Type B pancreatic cell (in vitro differentiated cells): Measurements from ENCODE around the gene NDFIP2. TPM values are rescaled to one million over a fixed set of nuclear protein-coding genes. Genes with fewer than 3 reads are reported as not detected.
A peak's percentile ranks its signal among the peaks of the same experiment; 100 is the strongest.

ENCODE experiments used
- DNase-seq: peaks from one replicate; pipeline ENCODE4 v3.0.0; 2021; ENCODE audit warnings: mixed read lengths; ENCODE audit not compliant: unreplicated experiment; ENCODE audit errors: extremely low spot score
- H3K27ac Mint-ChIP-seq: 2 replicates; pipeline ENCODE4 v1.8.0; 2021; ENCODE audit warnings: mild to moderate bottlenecking, mixed read lengths
- H3K27me3 Mint-ChIP-seq: 2 replicates; pipeline ENCODE4 v1.8.0; 2021; ENCODE audit warnings: mixed read lengths
- H3K36me3 Mint-ChIP-seq: 2 replicates; pipeline ENCODE4 v1.8.0; 2021; ENCODE audit warnings: mixed read lengths
- H3K4me1 Mint-ChIP-seq: one replicate; pipeline ENCODE4 v1.8.0; 2021; ENCODE audit warnings: mixed read lengths; ENCODE audit not compliant: unreplicated experiment
- H3K4me3 Mint-ChIP-seq: 2 replicates; pipeline ENCODE4 v1.8.0; 2021; ENCODE audit warnings: mild to moderate bottlenecking, mixed read lengths
- H3K9me3 Mint-ChIP-seq: 2 replicates; pipeline ENCODE4 v1.8.0; 2021; ENCODE audit warnings: mixed read lengths
- CTCF ChIP-seq: fragments of 200-600 bp; sonication (generic); conservative IDR thresholded peaks from 2 replicates; pipeline ENCODE4 v1.5.0; 2021; ENCODE audit warnings: antibody characterized with exemption, mild to moderate bottlenecking
- total RNA-seq: library from RNA; stranded (reverse); gene quantifications from 2 replicates; pipeline ENCODE4 v1.2.1, GENCODE V29; 2021; ENCODE audit warnings: low replicate concordance

Gene NDFIP2
- total RNA-seq, 1 donor from 2014 or later = 41.7 TPM

- Mint-ChIP-seq H3K9me3 (peaks cover 4% of the 10 kb centered on the region), H3K27me3 (no peaks in the 10 kb centered on the region), H3K4me1 (peaks cover 30% of the 10 kb centered on the region), H3K4me3 (peak overlapping the region; percentile 39), H3K36me3 (peaks cover 12% of the 10 kb centered on the region), H3K27ac (peak overlapping the region; percentile 86)
- no peak for TF ChIP-seq CTCF
- no peak for DNase-seq
These were observed 12.1 kb downstream of the NDFIP2 start for GRCh38 chr13:79492918-79493594.

- Mint-ChIP-seq H3K27ac (no peak overlapping the region), H3K4me3 (no peak overlapping the region), H3K4me1 (peaks cover 30% of the 10 kb centered on the region), H3K36me3 (peaks cover 23% of the 10 kb centered on the region), H3K27me3 (no peaks in the 10 kb centered on the region), H3K9me3 (peaks cover 3% of the 10 kb centered on the region)
- DNase-seq = no peak
- TF ChIP-seq CTCF = no peak
These were observed 15.2 kb downstream of the NDFIP2 start for GRCh38 chr13:79496188-79496587.

GRCh38 chr13:79497064-79497463 lies 16.1 kb downstream of the NDFIP2 start:
- DNase-seq = no peak
- Mint-ChIP-seq H3K27ac (no peak overlapping the region), H3K4me3 (no peak overlapping the region), H3K4me1 (peaks cover 30% of the 10 kb centered on the region), H3K27me3 (no peaks in the 10 kb centered on the region), H3K9me3 (peaks cover 9% of the 10 kb centered on the region), H3K36me3 (peaks cover 23% of the 10 kb centered on the region)
- TF ChIP-seq CTCF = no peak

GRCh38 chr13:79497852-79498251 lies 16.9 kb downstream of the NDFIP2 start:
- Mint-ChIP-seq H3K36me3 (peaks cover 23% of the 10 kb centered on the region), H3K4me1 (peaks cover 22% of the 10 kb centered on the region), H3K27ac (no peak overlapping the region), H3K4me3 (peak overlapping the region; percentile 19), H3K9me3 (peaks cover 9% of the 10 kb centered on the region), H3K27me3 (no peaks in the 10 kb centered on the region)
- no peak for TF ChIP-seq CTCF
- DNase-seq = no peak

GRCh38 chr13:79500829-79501228 lies 19.9 kb downstream of the NDFIP2 start:
- no peak for TF ChIP-seq CTCF
- no peak overlapping the region for H3K4me3 Mint-ChIP-seq
- H3K4me1 Mint-ChIP-seq = peaks cover 10% of the 10 kb centered on the region
- peaks cover 9% of the 10 kb centered on the region for H3K9me3 Mint-ChIP-seq
- H3K36me3 Mint-ChIP-seq = peaks cover 27% of the 10 kb centered on the region
- H3K27ac Mint-ChIP-seq = no peak overlapping the region
- H3K27me3 Mint-ChIP-seq = no peaks in the 10 kb centered on the region
- DNase-seq = no peak
